ENCODE data around the gene MAST1. TPM values are rescaled to one million over a fixed set of nuclear protein-coding genes. Genes with fewer than 3 reads are reported as not detected.

The MAST1 gene
- total RNA-seq, 1 donor from 2014 or later, result 0.88 TPM

DNA sequence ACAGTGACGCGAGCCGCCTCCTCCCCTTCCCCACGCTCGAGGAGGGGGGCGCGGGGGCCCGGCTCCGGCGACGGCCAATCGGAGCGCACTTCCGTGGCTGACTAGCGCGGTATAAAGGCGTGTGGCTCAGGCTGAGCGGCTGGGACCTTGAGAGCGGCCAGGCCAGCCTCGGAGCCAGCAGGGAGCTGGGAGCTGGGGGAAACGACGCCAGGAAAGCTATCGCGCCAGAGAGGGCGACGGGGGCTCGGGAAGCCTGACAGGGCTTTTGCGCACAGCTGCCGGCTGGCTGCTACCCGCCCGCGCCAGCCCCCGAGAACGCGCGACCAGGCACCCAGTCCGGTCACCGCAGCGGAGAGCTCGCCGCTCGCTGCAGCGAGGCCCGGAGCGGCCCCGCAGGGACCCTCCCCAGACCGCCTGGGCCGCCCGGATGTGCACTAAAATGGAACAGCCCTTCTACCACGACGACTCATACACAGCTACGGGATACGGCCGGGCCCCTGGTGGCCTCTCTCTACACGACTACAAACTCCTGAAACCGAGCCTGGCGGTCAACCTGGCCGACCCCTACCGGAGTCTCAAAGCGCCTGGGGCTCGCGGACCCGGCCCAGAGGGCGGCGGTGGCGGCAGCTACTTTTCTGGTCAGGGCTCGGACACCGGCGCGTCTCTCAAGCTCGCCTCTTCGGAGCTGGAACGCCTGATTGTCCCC lies 46.8 kb upstream of the MAST1 start, which contains the start of gene JUNB:
TSS of gene JUNB (plus strand) at position 142 of the 706 bp plus-strand sequence. CDS start at position 428, 286 bp downstream.
- H3K27me3 ChIP-seq (ENCODE audit: control insufficient read depth, insufficient read depth, low read length), result no peaks in the 10 kb centered on the region
- H3K4me3 ChIP-seq (ENCODE audit: low read depth, low read length), result peak within 1 kb of the TSS; percentile 96
- H3K36me3 ChIP-seq (ENCODE audit: control insufficient read depth, insufficient read depth, low read length), result no peaks in the 10 kb centered on the region
- TF ChIP-seq, protein P1, sequence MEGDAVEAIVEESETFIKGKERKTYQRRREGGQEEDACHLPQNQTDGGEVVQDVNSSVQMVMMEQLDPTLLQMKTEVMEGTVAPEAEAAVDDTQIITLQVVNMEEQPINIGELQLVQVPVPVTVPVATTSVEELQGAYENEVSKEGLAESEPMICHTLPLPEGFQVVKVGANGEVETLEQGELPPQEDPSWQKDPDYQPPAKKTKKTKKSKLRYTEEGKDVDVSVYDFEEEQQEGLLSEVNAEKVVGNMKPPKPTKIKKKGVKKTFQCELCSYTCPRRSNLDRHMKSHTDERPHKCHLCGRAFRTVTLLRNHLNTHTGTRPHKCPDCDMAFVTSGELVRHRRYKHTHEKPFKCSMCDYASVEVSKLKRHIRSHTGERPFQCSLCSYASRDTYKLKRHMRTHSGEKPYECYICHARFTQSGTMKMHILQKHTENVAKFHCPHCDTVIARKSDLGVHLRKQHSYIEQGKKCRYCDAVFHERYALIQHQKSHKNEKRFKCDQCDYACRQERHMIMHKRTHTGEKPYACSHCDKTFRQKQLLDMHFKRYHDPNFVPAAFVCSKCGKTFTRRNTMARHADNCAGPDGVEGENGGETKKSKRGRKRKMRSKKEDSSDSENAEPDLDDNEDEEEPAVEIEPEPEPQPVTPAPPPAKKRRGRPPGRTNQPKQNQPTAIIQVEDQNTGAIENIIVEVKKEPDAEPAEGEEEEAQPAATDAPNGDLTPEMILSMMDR (IDR thresholded peaks at IDR 0.05; ENCODE audit: insufficient read depth, low read length, poor library complexity, severe bottlenecking), result no peak
- no peak for DNase-seq (ENCODE audit: low read depth)

- TF ChIP-seq, protein P1 (IDR thresholded peaks at IDR 0.05; ENCODE audit: insufficient read depth, low read length, poor library complexity, severe bottlenecking), result no peak
- no peak for DNase-seq (ENCODE audit: low read depth)
- Histone ChIP-seq H3K36me3 (ENCODE audit: control insufficient read depth, insufficient read depth, low read length) (no peaks in the 10 kb centered on the region), H3K27me3 (ENCODE audit: control insufficient read depth, insufficient read depth, low read length) (no peaks in the 10 kb centered on the region), H3K4me3 (ENCODE audit: low read depth, low read length) (peak overlapping the region; percentile 96)
These were observed 46.1 kb upstream of the MAST1 start for GRCh38 chr19:12792051-12792852.

- peak overlapping the region; percentile 96 for H3K4me3 ChIP-seq (ENCODE audit: low read depth, low read length)
- no peak for DNase-seq (ENCODE audit: low read depth)
- no peaks in the 10 kb centered on the region for H3K36me3 ChIP-seq (ENCODE audit: control insufficient read depth, insufficient read depth, low read length)
- no peaks in the 10 kb centered on the region for H3K27me3 ChIP-seq (ENCODE audit: control insufficient read depth, insufficient read depth, low read length)
- TF ChIP-seq, protein P1 (IDR thresholded peaks at IDR 0.05; ENCODE audit: insufficient read depth, low read length, poor library complexity, severe bottlenecking), result no peak
These were observed 45.4 kb upstream of the MAST1 start for GRCh38 chr19:12792853-12793289.

GRCh38 chr19:12793290-12794195 lies 44.8 kb upstream of the MAST1 start:
- no peaks in the 10 kb centered on the region for H3K27me3 ChIP-seq (ENCODE audit: control insufficient read depth, insufficient read depth, low read length)
- no peaks in the 10 kb centered on the region for H3K36me3 ChIP-seq (ENCODE audit: control insufficient read depth, insufficient read depth, low read length)
- DNase-seq (ENCODE audit: low read depth), result no peak
- H3K4me3 ChIP-seq (ENCODE audit: low read depth, low read length), result peak overlapping the region; percentile 96
- TF ChIP-seq, protein P1 (IDR thresholded peaks at IDR 0.05; ENCODE audit: insufficient read depth, low read length, poor library complexity, severe bottlenecking), result no peak

- TF ChIP-seq, protein P1 (IDR thresholded peaks at IDR 0.05; ENCODE audit: insufficient read depth, low read length, poor library complexity, severe bottlenecking), result no peak
- peak overlapping the region; percentile 96 for H3K4me3 ChIP-seq (ENCODE audit: low read depth, low read length)
- DNase-seq (ENCODE audit: low read depth), result no peak
- H3K27me3 ChIP-seq (ENCODE audit: control insufficient read depth, insufficient read depth, low read length), result no peaks in the 10 kb centered on the region
- H3K36me3 ChIP-seq (ENCODE audit: control insufficient read depth, insufficient read depth, low read length), result no peaks in the 10 kb centered on the region
These were observed 43.9 kb upstream of the MAST1 start for GRCh38 chr19:12794196-12794941.

Data from kidney epithelial cell (primary cell).